ENCODE data around the gene MYO15B. TPM values are rescaled to one million over a fixed set of nuclear protein-coding genes. Genes with fewer than 3 reads are reported as not detected.

The MYO15B gene
- total and polyA plus RNA-seq, 2 of the 13 experiments (the other 11 are each of a cell fraction or from before 2014, with no cell fraction given) = 2.8 to 8.1 TPM

GRCh38 chr17:75557852-75558665 is 29.5 kb upstream of the MYO15B start (continued):
- TF ChIP-seq, protein P1, sequence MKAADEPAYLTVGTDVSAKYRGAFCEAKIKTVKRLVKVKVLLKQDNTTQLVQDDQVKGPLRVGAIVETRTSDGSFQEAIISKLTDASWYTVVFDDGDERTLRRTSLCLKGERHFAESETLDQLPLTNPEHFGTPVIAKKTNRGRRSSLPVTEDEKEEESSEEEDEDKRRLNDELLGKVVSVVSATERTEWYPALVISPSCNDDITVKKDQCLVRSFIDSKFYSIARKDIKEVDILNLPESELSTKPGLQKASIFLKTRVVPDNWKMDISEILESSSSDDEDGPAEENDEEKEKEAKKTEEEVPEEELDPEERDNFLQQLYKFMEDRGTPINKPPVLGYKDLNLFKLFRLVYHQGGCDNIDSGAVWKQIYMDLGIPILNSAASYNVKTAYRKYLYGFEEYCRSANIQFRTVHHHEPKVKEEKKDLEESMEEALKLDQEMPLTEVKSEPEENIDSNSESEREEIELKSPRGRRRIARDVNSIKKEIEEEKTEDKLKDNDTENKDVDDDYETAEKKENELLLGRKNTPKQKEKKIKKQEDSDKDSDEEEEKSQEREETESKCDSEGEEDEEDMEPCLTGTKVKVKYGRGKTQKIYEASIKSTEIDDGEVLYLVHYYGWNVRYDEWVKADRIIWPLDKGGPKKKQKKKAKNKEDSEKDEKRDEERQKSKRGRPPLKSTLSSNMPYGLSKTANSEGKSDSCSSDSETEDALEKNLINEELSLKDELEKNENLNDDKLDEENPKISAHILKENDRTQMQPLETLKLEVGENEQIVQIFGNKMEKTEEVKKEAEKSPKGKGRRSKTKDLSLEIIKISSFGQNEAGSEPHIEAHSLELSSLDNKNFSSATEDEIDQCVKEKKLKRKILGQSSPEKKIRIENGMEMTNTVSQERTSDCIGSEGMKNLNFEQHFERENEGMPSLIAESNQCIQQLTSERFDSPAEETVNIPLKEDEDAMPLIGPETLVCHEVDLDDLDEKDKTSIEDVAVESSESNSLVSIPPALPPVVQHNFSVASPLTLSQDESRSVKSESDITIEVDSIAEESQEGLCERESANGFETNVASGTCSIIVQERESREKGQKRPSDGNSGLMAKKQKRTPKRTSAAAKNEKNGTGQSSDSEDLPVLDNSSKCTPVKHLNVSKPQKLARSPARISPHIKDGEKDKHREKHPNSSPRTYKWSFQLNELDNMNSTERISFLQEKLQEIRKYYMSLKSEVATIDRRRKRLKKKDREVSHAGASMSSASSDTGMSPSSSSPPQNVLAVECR (CRISPR knock-in tag; IDR thresholded peaks at IDR 0.05; ENCODE audit: borderline replicate concordance) = no peak
- no peak; the same call in 1 of the 2 replicates for TF ChIP-seq TAF1 (CRISPR knock-in tag; IDR thresholded peaks at IDR 0.05)
- no peak for TF ChIP-seq MBD4 (IDR thresholded peaks at IDR 0.05; ENCODE audit: borderline replicate concordance, low read length)
- TF ChIP-seq ZNF576 (CRISPR knock-in tag; IDR thresholded peaks at IDR 0.05) = no peak
- TF ChIP-seq ZNF142 (CRISPR knock-in tag; IDR thresholded peaks at IDR 0.05) = no peak
- TF ChIP-seq MAFG (CRISPR knock-in tag; IDR thresholded peaks at IDR 0.05) = no peak
- TF ChIP-seq GPN1 (CRISPR knock-in tag; IDR thresholded peaks at IDR 0.05; ENCODE audit: borderline replicate concordance) = no peak
- TF ChIP-seq, protein P2, sequence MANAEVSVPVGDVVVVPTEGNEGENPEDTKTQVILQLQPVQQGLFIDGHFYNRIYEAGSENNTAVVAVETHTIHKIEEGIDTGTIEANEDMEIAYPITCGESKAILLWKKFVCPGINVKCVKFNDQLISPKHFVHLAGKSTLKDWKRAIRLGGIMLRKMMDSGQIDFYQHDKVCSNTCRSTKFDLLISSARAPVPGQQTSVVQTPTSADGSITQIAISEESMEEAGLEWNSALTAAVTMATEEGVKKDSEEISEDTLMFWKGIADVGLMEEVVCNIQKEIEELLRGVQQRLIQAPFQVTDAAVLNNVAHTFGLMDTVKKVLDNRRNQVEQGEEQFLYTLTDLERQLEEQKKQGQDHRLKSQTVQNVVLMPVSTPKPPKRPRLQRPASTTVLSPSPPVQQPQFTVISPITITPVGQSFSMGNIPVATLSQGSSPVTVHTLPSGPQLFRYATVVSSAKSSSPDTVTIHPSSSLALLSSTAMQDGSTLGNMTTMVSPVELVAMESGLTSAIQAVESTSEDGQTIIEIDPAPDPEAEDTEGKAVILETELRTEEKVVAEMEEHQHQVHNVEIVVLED (CRISPR knock-in tag; IDR thresholded peaks at IDR 0.05; ENCODE audit: borderline replicate concordance) = no peak
- no peak for TF ChIP-seq HNF1A (IDR thresholded peaks at IDR 0.05; ENCODE audit: low read depth)
- peak; percentile 89 for TF ChIP-seq HNF1A (CRISPR knock-in tag; IDR thresholded peaks at IDR 0.05; ENCODE audit: borderline replicate concordance)

Data from HepG2 (cell line).